ENCODE measurements around the gene DLX2. TPM values are rescaled to one million over a fixed set of nuclear protein-coding genes. Genes with fewer than 3 reads are reported as not detected.

DLX2 gene
- total and polyA plus RNA-seq, 2 of the 13 experiments (the other 11 are each of a cell fraction or from before 2014, with no cell fraction given), result 0.07 to 0.15 TPM

GRCh38 chr2:172082944-172083627 lies 19.6 kb downstream of the DLX2 start (continued):
- TF ChIP-seq ZNF124 (CRISPR knock-in tag; IDR thresholded peaks at IDR 0.05), result no peak
- no peak for TF ChIP-seq ZNF276 (CRISPR knock-in tag; IDR thresholded peaks at IDR 0.05; ENCODE audit: low read depth)
- TF ChIP-seq ZNF678 (CRISPR knock-in tag; IDR thresholded peaks at IDR 0.05), result no peak
- no peak for TF ChIP-seq ZNF790 (CRISPR knock-in tag; IDR thresholded peaks at IDR 0.05; ENCODE audit: borderline replicate concordance)
- no peak for TF ChIP-seq ZNF713 (CRISPR knock-in tag; IDR thresholded peaks at IDR 0.05)
- TF ChIP-seq BATF2 (CRISPR knock-in tag; IDR thresholded peaks at IDR 0.05), result no peak
- no peak for TF ChIP-seq ZNF136 (CRISPR knock-in tag; IDR thresholded peaks at IDR 0.05; ENCODE audit: low read depth)
- no peak for TF ChIP-seq PTBP1 (IDR thresholded peaks at IDR 0.05; ENCODE audit: low read depth, low read length, poor library complexity, severe bottlenecking)
- 0 out of 2 replicates have a peak, but pooled peaks have one; percentile 69 for TF ChIP-seq EED (CRISPR knock-in tag; IDR thresholded peaks at IDR 0.05)
- no peak for TF ChIP-seq ZKSCAN1 (IDR thresholded peaks at IDR 0.05; ENCODE audit: low read length)
- TF ChIP-seq PAWR (CRISPR knock-in tag; IDR thresholded peaks at IDR 0.05; ENCODE audit: borderline replicate concordance), result no peak
- TF ChIP-seq TFDP1 (CRISPR knock-in tag; IDR thresholded peaks at IDR 0.05; ENCODE audit: borderline replicate concordance), result no peak
- TF ChIP-seq ZNF317 (CRISPR knock-in tag; IDR thresholded peaks at IDR 0.05), result no peak
- TF ChIP-seq ZBTB8A (CRISPR knock-in tag; IDR thresholded peaks at IDR 0.05; ENCODE audit: borderline replicate concordance, low read depth), result no peak
- no peak for TF ChIP-seq SNAPC2 (CRISPR knock-in tag; IDR thresholded peaks at IDR 0.05)
- no peak for TF ChIP-seq CERS6 (CRISPR knock-in tag; IDR thresholded peaks at IDR 0.05)
- no peak for TF ChIP-seq E2F5 (CRISPR knock-in tag; conservative IDR thresholded peaks at IDR 0.05)
- no peak for TF ChIP-seq RORA (CRISPR knock-in tag; IDR thresholded peaks at IDR 0.05)
- TF ChIP-seq MNT (IDR thresholded peaks at IDR 0.05), result no peak
- TF ChIP-seq ZNF576 (CRISPR knock-in tag; IDR thresholded peaks at IDR 0.05), result no peak
- no peak; the same call in 1 of the 2 replicates for TF ChIP-seq SOX13 (IDR thresholded peaks at IDR 0.05)
- TF ChIP-seq SOX13 (CRISPR knock-in tag; conservative IDR thresholded peaks at IDR 0.05 in 1 of 2, IDR thresholded peaks at IDR 0.05 in 1 of 2), result no peak
- TF ChIP-seq ELF1 (CRISPR knock-in tag; IDR thresholded peaks at IDR 0.05), result no peak
